Fibroblast of peridontal ligament (primary cell): ENCODE results near the gene FBXO48.

Experiments used
- DNase-seq: peaks from one replicate; pipeline ENCODE4 v3.0.0-alpha.2; 2010; ENCODE audit errors: extremely low read depth

FBXO48 gene

DNA sequence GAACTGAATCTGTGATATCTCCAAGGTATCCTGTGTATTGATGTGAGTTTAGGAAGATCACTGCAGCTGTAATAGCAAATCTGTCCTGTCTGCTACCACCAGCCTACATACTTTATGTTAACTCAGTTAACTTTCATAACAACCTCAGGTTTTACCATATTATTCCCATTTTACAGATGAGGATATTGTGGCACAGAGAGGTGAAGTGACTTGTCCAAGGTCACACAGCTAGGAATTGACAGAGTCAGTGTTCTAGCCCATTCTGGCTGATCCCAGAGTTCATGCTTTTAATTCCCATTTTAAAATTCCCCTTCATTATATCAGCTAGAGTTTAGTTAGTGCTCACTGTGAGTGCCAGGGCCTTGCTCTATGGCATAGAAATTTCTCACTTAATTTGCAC, 52.6 kb downstream of the FBXO48 start:
- no peak for DNase-seq

DNA sequence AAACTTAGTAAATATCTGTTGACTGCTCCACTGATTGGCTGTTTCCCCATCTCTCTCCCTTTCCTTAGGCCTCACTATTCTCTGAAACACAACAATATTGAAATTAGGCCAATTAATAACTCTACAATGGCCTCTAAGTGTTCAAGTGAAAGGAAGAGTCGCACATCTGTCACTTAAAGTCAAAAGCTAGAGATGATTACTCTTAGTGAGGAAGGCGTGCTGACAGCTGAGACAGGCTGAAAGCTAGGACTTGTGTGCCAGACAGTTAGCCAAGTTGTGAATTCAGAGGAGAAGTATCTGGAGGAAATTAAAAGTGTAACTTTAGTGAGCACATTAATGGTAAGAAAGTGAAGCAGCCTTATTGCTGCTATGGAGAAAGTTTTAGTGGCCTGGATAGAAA, 53.6 kb downstream of the FBXO48 start:
- DNase-seq: no peak

DNA sequence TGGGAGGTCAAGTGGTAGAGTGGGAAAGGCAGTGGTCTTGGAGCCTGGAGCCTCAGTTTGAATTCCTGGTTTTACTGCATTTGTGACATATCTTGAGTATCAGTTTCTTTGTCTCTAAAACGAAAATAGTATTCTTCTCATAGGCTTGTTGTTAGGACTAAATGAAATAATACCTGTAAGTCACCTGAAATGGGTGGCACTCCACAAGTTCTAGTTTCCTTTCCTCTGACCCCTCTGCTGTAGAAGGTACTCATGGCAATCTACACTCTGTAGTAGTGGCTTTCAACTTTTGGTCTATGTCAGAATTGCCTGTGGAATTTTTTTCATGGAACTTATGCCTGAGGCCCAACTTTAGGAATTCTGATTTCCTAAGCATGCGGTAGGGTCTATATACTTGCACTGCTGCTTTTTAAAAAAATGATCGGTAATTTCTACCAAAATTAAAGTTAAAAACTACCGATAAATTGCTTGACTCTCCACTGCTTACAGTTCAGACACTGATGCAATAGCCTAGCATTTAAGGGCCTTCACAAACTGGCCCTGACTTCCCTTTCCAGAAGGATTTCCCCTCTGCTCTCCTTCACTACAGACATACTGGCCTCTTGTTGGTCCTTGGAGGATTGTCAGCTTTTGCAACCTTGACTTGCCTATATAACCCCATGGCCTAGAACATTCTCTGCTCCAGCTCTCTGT, 54.8 kb downstream of the FBXO48 start:
- no peak for DNase-seq

DNA sequence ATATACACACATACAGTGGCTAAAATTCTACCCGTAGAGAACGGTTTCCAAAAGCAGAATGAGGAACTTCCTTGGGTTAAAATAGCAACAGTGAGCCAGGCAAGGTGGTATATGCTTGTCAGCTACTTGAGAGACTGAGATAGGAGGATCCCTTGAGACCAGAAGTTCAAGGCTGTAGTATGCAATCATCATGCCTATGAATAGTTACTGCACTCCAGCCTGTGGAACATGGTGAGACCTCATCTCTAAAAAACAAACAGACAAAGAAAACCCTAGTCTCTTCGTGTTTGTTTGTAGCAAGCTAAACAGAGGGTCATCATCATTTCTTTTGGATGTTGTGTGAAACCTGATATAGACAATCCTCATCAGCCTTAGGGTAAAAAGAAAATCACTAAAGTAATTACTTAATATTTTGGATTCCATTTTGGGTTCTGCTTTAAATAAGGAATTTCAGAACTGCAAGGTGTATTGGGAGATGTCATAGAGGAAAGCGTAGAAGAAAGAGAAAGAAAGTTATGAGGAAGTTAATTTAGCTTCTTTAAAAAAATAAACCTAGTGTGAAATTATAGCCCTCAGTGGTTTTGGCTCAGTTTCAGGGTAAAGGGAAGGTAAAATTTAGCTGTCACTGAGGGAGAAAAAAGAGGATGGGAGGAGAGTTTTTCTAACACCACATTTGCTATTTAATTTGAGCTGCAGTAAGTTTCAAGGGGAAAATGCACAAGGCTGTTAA, 55.5 kb downstream of the FBXO48 start:
- DNase-seq: no peak
